Epithelial cell of proximal tubule (primary cell): ENCODE measurements around the gene SH3TC1. TPM values are rescaled to one million over a fixed set of nuclear protein-coding genes. Genes with fewer than 3 reads are reported as not detected.

Experiments
- DNase-seq: peaks from one replicate; pipeline ENCODE4 v3.0.0-alpha.2; 2011; ENCODE audit warnings: low read depth
- H3K4me3 ChIP-seq: 2 replicates; pipeline ENCODE4 v1.5.1; 2011; ENCODE audit warnings: low read depth, mild to moderate bottlenecking, low read length
- CTCF ChIP-seq: conservative IDR thresholded peaks from 2 replicates; pipeline ENCODE4 v1.5.1; 2012; ENCODE audit warnings: low read depth, mild to moderate bottlenecking, low read length
- total RNA-seq: library from RNA; depleted of rRNA; stranded (reverse); fragments of >200 nt; gene quantifications from 2 replicates; pipeline ENCODE4 v1.2.3, GENCODE V29; 2015

SH3TC1 gene
- total RNA-seq, 1 donor from 2014 or later, result 8.6 TPM

DNA sequence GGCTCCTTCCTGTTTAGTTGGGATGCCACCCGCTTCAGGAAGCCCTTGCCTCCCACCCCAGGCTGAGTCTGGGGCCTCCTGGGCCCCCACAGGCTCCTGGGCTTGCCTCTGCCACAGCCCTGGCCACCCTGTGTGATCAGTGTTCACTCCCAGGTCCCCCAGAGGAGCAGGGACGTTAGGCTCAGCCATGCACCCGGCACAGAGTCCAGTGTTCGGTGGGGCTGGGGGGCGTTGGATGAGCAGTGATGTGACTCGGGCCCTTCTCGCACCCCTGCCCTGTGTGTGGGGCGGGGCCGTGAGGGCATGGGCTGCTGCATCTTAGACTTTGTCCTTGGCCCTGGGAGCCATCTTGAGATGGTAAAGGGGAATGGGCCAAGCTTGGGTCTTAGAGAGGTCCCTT is 40.6 kb downstream of the SH3TC1 start:
- H3K4me3 ChIP-seq, result no peak overlapping the region
- DNase-seq, result no peak
- no peak for TF ChIP-seq CTCF

DNA sequence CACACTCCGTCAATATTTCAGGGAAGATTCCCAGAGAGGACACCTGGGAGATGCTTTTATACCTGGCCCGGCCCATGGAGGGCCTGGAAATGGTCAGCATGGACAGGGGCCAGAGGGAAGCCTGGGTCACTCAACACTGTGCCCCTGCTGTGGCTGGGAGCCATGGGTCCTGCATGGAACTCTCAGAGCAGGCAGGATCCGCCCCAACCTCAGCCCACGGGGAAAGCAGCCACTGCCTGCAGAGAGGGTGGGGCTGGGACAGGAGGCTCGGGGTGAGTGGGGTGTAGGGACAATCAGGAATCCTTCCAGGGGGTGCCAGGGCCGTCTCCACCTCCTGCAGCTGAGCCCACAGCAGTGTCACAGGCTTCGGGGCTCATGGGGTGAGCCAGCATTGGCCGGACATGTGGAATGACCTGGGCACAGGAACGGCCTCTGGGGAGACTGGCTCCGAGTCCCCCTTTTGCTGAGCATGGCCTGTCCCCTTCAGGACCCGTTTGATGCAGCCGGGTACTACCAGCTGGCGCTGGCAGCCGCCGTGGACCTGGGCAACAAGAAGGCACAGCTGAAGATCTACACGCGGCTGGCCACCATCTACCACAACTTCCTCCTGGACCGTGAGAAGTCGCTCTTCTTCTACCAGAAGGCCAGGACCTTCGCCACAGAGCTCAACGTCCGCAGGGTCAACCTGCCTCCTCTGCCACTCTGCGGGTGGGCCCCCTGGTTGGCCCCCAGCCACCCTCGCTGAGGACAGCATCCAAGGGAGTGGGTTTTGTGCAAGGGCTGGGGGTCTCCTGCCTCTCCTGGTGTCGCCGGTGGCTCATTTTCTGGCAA is 41.3 kb downstream of the SH3TC1 start:
- DNase-seq, result no peak
- no peak overlapping the region for H3K4me3 ChIP-seq
- no peak for TF ChIP-seq CTCF

GRCh38 chr4:8241211-8241779 is 42.2 kb downstream of the SH3TC1 start:
- no peak overlapping the region for H3K4me3 ChIP-seq
- no peak for TF ChIP-seq CTCF
- no peak for DNase-seq

DNA sequence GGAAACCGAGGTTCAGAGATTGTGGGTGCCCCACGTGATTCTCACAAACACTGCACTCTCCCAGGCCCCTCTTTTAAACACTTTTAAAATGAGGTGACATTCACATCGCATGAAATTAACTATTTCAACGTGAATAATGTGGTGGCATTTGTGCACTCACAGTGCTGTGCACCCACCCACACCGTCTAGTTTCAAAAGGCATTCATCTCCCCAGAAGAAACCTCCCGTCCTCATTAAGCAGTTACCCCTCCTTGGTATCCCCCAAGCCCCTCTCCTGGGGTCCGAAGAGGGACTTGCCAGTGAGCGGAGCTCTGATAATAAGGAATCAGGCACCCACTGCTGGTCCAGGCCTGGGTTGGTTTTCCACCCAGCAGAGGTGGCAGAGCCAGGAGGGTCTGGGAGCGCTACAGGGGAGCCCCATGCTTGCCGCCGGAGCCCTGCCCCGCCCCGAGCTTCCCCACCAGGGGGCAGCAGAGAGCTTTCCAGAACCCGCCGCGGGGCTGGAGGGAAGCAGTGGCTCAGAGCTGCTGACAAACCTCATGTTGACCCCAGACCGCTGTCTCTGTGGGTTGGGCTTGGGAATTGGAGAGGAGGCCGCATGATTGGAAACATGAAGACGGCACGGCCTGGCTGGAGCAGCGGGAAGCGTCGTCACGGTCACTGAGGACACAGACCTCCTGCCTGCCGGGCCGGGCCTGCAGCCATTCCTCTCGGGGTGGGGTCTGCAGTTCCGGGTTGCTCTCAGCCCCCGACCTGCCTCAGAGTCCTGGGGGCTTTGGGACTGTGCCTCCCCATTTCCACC is 43.0 kb downstream of the SH3TC1 start:
- H3K4me3 ChIP-seq, result no peak overlapping the region
- peak; percentile 89 for TF ChIP-seq CTCF
- DNase-seq, result no peak

GRCh38 chr4:8242782-8243560 is 43.9 kb downstream of the SH3TC1 start:
- no peak for TF ChIP-seq CTCF

DNA sequence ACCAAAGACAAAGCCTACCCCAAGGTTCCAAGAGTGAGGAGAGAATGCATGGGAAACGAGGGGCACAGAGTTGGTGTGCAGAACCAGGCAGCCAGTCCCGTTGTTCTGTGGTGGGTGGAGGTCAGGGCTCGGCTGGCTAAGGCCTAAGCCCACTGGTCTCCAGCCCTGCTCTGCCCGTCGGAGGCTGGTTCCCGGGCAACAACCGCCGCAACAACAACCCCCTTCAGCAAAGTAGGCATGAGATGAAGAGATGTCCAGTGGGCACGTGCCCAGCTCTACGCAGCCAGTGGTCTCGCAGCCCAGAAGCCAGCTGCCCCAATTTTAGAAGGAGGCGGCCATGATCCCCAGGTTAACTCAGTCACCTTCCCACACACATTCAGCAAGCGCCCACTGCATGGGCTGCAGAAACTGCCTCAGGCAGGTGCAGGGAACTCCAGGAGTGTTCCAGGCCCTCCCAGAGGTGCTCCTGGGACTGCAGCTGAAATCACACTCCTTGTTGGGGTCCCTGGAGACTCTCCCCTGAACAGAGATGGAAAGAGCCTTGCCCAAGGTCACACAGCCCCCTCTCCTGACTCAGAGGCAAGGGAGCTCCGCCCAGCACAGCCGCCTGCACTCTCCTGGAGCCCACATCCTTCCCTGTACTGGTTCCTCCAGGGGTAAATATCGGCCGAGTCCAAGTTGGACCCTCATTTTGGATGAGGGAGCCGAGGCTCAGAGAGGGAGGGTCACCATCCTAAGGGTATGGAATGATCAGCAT is 45.1 kb downstream of the SH3TC1 start:
- TF ChIP-seq CTCF, result no peak
- DNase-seq, result no peak
- H3K4me3 ChIP-seq, result no peak overlapping the region

More at GRCh38 chr4:8242782-8243560, 43.9 kb downstream of the SH3TC1 start:
- DNase-seq, result no peak
- no peak overlapping the region for H3K4me3 ChIP-seq
